HG02885 (cell line): ENCODE data around the gene YIPF1.
"Not testable (repeated sequence)": the region's sequence is repeated elsewhere in the genome, so short reads cannot be mapped to it uniquely, and the experiment has no call there.

Source experiments
- ATAC-seq: cut with Tn5 transposase; IDR thresholded peaks from one replicate; pipeline ENCODE4 v1.9.1; 2021; ENCODE audit warnings: mild to moderate bottlenecking; ENCODE audit not compliant: unreplicated experiment, poor library complexity

Gene YIPF1

DNA sequence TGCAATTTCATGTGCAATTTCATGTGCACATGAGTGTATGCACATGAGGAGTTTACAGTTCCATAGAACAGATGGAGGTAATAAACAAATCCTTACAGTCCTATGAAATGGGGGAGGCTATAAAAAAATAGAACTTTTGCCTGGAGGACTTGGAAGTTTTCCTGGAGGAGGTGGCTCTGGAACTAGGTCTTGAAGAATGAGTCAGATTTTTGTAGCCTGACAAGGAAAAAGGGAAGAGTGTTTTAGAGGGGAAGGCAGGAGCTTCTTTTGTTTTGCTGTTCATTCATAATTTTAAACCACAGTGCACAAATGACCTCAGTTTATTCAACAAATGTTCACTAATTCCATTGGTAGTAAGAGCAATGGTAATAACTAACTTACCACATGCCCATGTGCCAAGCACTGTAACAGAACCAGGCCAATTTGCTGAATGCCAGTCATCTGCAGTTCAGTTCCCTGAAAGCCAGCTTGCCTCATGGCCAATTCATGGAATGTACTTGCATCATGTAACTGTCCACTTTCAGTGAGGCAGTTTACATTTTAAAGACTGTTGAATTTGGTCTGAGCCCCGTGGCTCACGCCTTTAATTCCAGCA, 7.1 kb upstream of the YIPF1 start:
- ATAC-seq, result no peak

DNA sequence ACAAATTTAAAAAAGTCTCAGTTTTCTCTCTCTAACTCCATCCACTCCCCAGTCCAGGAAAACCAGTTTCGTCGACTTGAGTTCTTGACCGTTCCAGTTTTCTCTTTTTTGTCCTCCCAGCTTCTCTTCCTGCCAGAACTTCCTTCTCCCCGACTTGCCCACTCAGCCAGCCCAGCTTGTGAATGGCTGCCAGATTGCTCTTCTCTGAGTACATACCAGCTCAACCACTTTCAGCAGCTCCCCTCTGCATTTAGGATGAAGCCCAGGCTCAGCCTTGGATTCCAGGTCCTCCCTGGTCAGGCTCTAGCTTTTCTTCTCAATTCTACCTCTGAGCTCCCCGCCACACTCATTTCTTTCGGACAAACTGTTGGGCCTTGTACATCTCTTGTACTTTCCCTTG, 5.8 kb upstream of the YIPF1 start:
- ATAC-seq, result no peak

DNA sequence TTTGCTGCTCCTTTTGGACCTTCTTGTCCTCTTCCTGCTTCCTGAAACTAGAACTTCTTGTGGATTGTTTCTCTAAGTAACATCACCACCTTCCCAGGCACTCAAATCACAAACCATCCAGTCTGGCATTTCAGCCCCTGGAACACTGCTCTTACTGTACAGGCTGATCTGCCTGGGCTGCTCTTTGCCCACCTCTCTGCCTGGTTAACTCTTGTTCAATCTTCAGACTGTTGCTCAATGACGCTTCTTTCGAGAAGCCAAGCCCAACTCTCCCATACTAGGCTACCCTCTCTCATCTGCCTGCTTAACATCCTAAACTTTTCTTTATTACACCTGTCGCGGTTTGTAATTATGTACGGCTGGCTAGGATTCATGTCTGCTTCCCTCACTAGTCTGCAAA, 5.0 kb upstream of the YIPF1 start:
- ATAC-seq, result no peak

DNA sequence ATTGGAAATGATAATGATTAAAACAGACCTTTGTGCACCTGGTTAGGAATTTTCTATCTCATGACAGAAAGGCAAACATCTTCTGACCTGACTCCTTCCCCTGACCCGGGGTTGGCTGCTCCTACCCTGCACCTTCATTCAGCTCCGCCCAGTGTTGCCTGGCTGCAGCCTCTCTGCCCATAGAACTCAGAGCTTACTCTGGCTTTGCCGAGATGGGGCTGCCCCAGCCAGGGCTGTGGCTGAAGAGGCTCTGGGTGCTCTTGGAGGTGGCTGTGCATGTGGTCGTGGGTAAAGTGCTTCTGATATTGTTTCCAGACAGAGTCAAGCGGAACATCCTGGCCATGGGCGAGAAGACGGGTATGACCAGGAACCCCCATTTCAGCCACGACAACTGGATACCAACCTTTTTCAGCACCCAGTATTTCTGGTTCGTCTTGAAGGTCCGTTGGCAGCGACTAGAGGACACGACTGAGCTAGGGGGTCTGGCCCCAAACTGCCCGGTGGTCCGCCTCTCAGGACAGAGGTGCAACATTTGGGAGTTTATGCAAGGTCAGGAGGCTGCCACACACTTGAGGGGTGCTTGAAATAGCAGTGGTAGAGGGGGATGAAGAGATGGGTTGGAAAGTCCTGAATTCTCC, 4.5 kb upstream of the YIPF1 start, which contains the start of gene DIO1:
TSS of gene DIO1 (plus strand) at position 189 of the 638 bp plus-strand sequence. CDS start at position 213, 24 bp downstream.
- no peak for ATAC-seq

DNA sequence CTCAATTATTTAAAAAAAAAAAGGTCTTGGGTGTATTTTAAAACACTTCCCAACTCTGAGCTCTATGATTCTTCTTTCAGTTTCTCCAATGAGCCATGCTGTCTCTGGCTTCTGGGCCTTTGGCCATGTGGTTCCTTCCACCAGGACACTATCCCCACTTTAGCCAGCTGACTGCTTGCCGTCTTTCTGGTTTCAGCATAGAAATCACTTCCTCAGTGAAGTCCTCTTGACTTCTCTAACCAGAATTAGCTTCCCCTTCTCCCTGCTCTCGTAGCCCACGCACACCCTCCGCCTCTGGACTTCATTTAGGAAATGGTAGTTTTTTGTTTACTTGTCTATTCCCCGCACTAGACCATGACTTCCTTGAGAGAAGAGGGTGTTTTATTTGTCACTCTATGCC, 3.3 kb upstream of the YIPF1 start:
- no peak for ATAC-seq

DNA sequence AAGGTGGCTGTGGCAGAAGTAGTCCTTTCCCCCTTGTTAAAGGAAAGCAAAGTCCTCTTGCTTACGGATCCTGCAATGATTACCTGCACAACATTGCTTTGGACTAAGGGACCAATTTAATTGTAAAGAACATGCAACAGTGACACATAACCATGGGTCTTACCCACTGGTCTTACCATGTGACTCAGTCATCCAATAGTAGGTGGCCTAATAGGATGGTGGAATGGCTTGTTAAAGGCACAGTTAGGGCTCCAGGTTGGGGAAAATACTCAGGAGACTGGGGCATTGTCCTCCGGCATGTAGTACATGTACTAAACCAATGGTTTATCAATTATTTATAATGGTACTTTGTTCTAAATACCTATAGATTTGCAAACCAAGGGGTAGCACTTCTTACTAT, 2.1 kb upstream of the YIPF1 start:
- ATAC-seq, result no peak

DNA sequence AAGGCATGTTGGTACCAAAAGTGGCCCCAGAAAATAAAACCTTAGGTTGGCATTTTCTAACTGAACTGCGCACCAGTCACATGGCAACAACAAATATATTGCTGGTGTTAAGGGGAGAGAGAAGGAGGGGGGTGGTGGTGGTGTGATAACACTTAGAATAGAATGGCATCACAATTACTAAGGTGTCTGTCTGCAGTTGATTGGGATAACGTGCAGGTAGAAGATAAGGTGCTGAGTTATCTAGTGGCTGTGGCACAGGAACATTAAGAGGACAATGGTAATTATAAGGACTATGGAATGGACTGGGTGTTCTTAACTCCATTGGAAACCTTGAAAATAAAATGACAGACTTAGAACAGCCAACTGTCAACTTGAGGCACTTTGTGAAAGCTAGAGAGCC, 1.4 kb upstream of the YIPF1 start:
- no peak for ATAC-seq

DNA sequence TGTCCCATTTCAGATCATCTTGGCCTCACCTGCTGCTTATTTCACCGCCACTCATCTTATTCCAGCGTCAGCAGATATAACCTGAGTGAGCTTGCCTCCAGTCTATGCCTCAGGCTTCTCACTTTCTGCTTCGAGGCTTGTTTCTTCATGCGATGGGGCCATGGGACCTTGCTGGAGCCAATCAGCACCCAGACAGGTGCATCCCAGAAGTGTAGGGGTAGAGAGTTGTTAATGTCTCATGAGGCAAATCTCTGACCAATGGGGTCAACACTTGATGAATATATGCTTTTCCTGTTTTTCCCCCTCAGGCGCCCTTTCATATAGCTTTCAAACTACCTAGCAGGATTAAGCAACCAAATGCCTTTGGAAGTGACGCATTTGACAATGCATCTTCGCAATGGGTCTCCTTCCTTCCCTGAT, 935 bp upstream of the YIPF1 start:
- ATAC-seq, result no peak

DNA sequence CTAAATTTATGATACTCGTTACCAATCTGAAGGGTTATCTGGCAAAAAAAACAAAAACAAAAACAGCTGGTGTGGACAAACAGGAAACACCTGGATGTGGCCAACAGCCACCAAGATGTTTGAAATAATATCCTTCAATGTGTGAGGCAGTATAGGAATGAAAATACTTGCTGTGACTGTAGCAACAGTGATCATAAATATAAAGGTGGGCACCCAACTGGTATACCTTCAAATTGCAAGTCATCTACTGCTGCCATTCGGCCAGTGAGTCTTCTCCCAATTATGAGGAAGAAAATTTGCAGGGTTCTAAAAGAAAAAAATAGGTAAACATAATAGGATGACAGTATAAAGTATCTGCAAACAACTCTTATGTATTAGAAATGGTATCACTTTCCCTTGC, 916 bp downstream of the YIPF1 start:
- ATAC-seq, result no peak

DNA sequence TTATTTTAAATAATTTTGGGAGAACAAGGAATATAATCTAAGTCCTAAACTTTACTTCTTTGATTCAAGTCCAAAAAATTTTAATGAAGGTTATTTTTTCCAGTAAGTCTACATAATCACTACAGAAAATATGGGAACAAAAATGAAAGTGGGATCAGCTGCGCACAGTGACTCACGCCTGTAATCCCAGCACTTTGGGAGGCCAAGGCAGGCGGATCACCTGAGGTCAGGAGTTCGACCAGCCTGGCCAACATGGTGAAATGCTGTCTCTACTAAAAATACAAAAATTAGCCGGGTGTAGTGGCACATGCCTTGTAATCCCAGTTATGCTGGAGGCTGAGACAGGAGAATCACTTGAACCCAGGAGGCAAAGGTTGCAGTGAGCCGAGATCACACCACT, 6.0 kb downstream of the YIPF1 start:
- ATAC-seq, result not testable (repeated sequence)

DNA sequence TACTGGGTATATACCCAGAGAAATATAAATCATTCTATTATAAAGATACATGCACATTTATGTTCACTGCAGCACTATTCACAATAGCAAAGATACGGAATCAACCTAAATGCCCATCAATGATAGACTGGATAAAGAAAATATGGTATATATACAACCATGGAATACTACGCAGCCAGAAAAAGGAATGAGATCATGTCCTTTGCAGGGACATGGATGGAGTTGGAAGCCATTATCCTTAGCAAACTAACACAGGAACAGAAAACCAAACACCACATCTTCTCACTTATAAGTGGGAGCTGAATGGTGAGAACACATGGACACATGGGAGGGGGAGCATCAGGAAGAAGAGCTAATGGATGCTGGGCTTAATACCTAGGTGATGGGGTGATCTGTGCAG, 7.7 kb downstream of the YIPF1 start:
- ATAC-seq, result not testable (repeated sequence)

DNA sequence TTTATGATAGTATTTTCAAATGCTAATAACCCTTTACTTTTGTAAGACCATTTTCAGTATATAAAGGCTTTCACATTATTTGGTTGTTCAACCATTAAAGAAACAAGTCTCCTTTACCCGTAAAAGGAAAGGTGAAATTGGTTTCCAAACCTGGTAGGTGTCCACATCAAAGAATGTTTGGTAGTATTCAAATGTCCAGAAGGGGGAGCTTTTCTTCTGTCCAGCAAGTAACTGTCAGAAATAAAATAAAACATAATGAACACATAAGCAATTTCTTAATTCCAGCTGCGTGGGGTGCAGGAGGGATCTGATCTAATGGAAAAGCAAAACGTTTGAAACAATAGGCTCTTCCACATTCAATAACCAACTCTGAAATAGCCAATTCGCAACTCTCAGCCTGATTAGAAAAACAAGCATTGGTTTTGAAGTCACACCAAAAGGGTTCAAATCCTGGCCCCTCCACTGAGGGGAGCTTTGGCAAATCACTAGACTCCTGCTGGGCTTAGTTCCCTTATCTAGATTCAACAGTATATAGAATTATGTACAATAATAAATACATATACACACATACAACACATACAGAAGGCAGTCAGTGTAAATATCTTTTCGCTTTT, 11.0 kb downstream of the YIPF1 start:
- no peak for ATAC-seq

DNA sequence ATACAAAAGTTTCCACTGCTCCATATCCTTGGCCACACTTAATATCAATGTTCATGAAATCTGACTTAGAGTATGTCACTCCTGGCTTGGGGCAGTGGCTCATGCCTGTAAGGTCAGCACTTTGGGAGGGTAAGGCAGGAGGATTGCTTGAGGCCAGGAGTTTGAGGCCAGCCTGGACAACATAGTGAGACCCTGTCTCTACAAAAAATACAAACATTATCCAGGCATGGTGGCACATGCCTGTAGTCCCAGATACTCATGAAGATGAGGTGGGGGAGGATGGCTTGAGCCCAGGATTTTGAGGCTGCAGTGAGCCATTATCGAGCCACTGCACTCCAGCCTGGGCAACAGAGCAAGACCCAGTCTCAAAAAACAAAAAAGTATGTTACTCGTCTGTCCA, 14.4 kb downstream of the YIPF1 start:
- ATAC-seq, result not testable (repeated sequence)

DNA sequence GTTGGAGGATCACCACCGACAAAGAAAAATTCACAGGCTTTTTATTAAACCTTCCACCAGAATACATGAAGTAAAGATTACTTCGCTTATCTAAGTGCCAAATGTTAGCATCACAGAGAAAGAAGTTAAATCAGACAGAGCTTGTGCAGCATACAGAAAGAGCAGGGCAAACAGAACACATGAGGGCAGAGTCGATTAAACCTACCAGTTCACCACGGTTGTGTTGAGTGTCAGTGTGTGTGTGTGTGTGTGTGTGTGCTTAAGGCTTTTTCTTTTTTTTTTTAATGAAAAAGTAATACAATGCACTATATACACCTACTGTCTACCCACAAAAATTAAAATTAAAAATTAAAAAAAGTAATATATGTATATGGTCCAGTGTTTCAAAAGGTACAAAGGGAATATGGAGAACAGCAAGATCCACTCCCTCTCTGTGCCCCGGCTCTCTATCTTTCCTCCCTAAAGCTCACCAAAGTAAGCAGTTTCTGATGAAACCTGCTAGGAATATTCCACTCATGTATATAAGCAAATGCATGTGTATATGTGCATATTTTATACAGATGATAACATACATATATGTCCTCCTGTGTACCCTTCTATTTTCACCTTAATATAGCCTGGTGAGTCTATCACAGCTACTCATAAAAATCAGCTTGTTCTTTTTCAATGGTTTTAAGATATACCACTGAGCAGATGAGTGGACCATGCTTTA, 17.7 kb downstream of the YIPF1 start:
- ATAC-seq, result no peak

DNA sequence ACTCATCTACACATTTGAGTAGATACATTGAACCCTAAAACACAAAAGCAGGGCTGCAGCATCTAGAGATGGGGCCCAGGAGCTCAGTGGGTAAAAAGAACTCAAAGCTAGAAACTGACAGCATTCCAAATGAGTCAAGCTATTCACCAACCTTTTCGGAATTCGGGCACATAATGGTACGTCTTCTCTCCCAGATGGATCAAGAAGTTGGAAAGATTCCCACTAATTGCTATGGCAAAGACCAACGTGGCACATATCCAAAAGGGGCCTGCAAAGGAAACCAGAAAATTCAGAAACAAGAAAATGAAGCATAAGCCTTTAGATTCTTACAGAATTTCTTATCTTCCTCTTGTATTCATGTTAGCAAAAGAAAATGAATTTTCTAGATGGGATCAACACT, 18.4 kb downstream of the YIPF1 start:
- no peak for ATAC-seq

DNA sequence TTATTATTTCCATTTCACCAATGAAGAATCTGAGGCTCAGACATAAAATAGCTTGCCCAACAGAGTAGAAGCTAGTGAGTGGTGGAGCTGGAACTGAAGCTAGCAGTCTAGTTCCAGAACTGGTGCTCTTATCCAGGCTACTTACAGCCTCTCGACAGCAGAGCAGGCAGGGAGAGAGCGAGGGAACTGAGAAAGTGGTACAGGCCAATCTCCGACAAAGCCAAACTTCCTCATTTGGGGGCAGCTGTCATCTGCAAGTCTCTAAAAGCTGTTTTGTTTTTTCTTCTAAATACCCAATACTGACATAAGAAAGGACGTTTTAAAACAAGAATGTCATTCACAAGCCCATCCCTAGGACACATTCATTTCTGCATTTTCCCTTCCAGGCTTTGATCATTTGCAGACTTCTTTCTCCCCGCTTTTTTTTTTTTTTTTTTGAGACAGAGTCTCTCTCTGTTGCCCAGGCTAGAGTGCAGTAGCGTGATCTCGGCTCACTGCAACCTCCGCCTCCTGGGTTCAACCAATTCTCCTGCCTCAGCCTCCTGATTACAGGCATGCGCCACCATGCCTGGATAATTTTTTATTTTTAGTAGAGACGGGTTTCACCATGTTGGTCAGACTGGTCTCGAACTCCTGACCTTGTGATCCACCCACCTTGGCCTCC, 20.0 kb downstream of the YIPF1 start:
- no peak for ATAC-seq

DNA sequence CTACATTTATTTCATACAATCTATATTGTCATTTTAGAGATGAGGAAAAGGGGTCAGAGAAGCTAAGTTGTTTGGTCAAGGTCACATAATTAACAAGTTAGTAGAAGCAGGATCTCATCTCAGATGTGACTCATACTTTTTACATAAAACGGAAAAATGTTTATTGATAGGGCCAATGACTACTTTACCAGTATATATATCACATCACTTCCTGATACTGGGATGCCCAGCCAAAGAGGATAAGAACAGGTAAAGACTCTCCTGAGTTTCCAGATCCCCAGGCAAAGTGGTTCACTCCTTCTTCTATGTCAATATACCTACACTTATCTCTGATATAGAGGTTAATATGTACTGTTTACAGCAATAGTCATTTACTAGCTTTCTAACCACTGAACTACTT, 21.0 kb downstream of the YIPF1 start:
- ATAC-seq, result no peak

DNA sequence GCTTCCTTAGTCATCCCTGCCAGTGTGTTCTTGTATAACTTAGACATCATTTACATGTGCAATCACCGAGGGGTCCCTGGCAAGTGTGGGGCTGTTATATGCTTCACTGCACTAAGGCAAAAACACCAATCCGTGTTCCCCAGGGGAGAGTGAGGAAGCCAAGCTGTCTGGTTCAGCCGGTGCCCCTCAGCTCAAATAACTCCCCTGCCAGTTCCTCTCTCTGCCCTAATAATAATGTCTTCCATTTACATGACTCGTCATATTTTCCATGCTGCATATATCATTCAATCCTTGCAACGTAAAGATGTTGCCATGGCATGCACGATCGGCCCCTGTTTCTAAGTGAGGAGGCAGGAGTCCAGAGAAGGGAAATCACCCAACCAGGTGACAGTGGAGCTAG, 27.1 kb downstream of the YIPF1 start:
- no peak for ATAC-seq

DNA sequence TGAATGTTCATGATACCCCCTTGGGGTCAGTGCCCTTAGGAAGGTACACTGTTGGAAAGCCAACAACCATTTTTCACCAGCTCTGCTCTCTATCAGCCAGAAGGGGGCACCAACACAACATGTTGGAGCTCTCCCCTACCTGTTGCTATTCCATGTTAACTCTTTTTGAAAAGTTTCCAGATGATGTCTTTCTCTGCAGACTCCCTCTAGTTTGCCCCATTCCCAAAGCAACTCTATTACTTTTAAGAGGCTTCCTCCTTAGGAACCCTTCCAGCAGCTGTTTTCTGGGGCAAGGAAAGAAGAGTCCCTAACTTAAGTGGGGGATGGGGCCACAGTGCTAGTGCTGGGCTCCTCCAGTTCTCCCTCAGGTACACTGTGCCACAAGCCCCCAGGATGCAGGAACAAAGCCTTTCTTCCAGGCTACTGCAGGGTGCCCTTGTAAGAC, 28.6 kb downstream of the YIPF1 start:
- no peak for ATAC-seq

DNA sequence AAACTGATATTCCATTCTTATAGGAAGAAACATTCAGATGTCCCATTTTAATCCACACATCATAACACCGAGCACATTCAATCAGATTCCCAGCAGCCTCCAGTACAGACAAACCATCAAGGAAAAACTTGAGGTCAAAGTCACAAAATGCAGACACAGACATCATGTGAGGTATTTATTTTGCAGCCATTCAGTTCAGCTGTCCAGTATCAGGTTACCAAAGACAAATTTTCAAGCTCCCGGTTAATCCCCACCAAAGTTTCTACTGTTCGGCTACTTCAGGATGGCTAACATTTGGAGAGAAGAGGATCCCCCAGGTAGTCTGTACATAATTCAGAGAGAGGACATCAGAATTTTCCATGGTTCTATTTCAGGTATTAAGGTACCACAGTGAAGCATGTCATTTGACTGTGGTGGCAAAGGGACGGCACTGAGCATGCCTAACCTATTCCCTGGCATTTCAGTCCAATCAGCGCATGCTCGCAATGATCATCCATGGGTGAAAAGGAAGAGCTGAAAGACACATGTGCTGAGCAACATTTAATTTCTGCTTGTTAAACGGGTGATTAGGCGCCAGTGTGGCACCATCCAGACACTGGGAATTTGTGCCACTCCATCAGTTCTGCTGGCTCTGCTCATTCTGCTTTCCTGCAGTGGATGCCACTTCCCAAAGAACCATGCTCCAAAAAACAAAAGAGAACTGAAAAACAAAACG, 37.9 kb downstream of the YIPF1 start:
- no peak for ATAC-seq
